ENCODE data around the gene NOTCH2.
A peak's percentile ranks its signal among the peaks of the same experiment; 100 is the strongest.
"Not testable (repeated sequence)": the region's sequence is repeated elsewhere in the genome, so short reads cannot be mapped to it uniquely, and the experiment has no call there.

The NOTCH2 gene

GRCh38 chr1:120069920-120070214, 405 bp upstream of the NOTCH2 start:
- DNase-seq = not testable (repeated sequence)

GRCh38 chr1:120068683-120069066, 787 bp downstream of the NOTCH2 start:
- not testable (repeated sequence) for DNase-seq

GRCh38 chr1:120048208-120048607, 21.3 kb downstream of the NOTCH2 start:
- DNase-seq = not testable (repeated sequence)

- not testable (repeated sequence) for DNase-seq
Observed at GRCh38 chr1:120041771-120042170, 27.7 kb downstream of the NOTCH2 start.

GRCh38 chr1:120032253-120032652, 37.2 kb downstream of the NOTCH2 start:
- not testable (repeated sequence) for DNase-seq

- not testable (repeated sequence) for DNase-seq
Observed at GRCh38 chr1:120023791-120024190, 45.7 kb downstream of the NOTCH2 start.

GRCh38 chr1:120014978-120015377, 54.5 kb downstream of the NOTCH2 start:
- not testable (repeated sequence) for DNase-seq

- DNase-seq = not testable (repeated sequence)
Observed at GRCh38 chr1:120008320-120008719, 61.1 kb downstream of the NOTCH2 start.

GRCh38 chr1:120007850-120008249, 61.6 kb downstream of the NOTCH2 start:
- DNase-seq = not testable (repeated sequence)

GRCh38 chr1:120001035-120001434, 68.4 kb downstream of the NOTCH2 start:
- not testable (repeated sequence) for DNase-seq

- DNase-seq = not testable (repeated sequence)
Observed at GRCh38 chr1:119996731-119997312, 72.6 kb downstream of the NOTCH2 start.

- not testable (repeated sequence) for DNase-seq
Observed at GRCh38 chr1:119995975-119996374, 73.5 kb downstream of the NOTCH2 start.

GRCh38 chr1:119988306-119989062, 81.0 kb downstream of the NOTCH2 start:
- DNase-seq = no peak

- DNase-seq = no peak
Observed at GRCh38 chr1:119987686-119988085, 81.8 kb downstream of the NOTCH2 start.

- DNase-seq = no peak
Observed at GRCh38 chr1:119987112-119987511, 82.3 kb downstream of the NOTCH2 start.

GRCh38 chr1:119986007-119986497, 83.4 kb downstream of the NOTCH2 start:
- DNase-seq = no peak

GRCh38 chr1:119984771-119985170, 84.7 kb downstream of the NOTCH2 start:
- DNase-seq = no peak

- no peak for DNase-seq
Observed at GRCh38 chr1:119981986-119982815, 87.3 kb downstream of the NOTCH2 start.

GRCh38 chr1:119981496-119981895, 88.0 kb downstream of the NOTCH2 start:
- DNase-seq = no peak

GRCh38 chr1:119978018-119978505, 91.4 kb downstream of the NOTCH2 start:
- DNase-seq = peak in 2 of 51 donors; percentile 12 to 27

GRCh38 chr1:119977113-119977736, 92.2 kb downstream of the NOTCH2 start:
- DNase-seq = not testable (repeated sequence)

All from hypothalamus (tissue), 51 donors.